Spinal cord (tissue), 4 donors: Measurements from ENCODE around the gene ARL6IP4. TPM values are rescaled to one million over a fixed set of nuclear protein-coding genes. Genes with fewer than 3 reads are reported as not detected.

Source experiments
- polyA plus RNA-seq, 2 donors: library from polyadenylated mRNA; unstranded; fragments of 120-200 nt; gene quantifications; one replicate each; pipeline ENCODE4 v1.2.1, GENCODE V29; 2013; ENCODE audit not compliant: insufficient read length in 2 of 2
- small RNA-seq: library from RNA; depleted of rRNA; stranded (forward); fragments of <200 nt; gene quantifications from one replicate; pipeline ENCODE3, GENCODE V24; 2014; ENCODE audit warnings: low replicate concordance
- total RNA-seq, 2 donors: library from RNA; depleted of rRNA in 1 of 2; stranded (reverse); fragments of 120-200 nt in 1 of 2; fragments of >200 nt in 1 of 2; gene quantifications; one replicate each; pipeline versions ENCODE4 v1.2.3 to v1.2.4, GENCODE V29; 2013 to 2014

The ARL6IP4 gene
- total and polyA plus RNA-seq, 4 donors: 44.3 to 207 (median 137) TPM

Small RNA genes within 50 kb of the gene (small RNA-seq; reads per million reads assigned to genes)
- gene ARL6IP4 (not detected), gene MIR4304 (not detected)

Other genes starting within 250 kb of the ARL6IP4 start
- 1 to 10 TPM; 1.7 to 8.0 TPM for gene HCAR1, start 249.8 kb upstream of the ARL6IP4 start, total RNA-seq
- 1 to 10 TPM in 1 of 2 donors, under 1 TPM in 1; 0.84 to 2.1 TPM for gene HCAR1, start 249.8 kb upstream of the ARL6IP4 start, polyA plus RNA-seq
- 10 to 100 TPM; 44.2 to 50.2 TPM for gene DENR, start 227.9 kb upstream of the ARL6IP4 start, total RNA-seq
- 10 to 100 TPM; 68.2 to 72.5 TPM for gene DENR, start 227.9 kb upstream of the ARL6IP4 start, polyA plus RNA-seq
- gene CCDC62, start 206.1 kb upstream of the ARL6IP4 start, total RNA-seq: 1 to 10 TPM; 2.0 to 3.1 TPM
- gene CCDC62, start 206.1 kb upstream of the ARL6IP4 start, polyA plus RNA-seq: 1 to 10 TPM in 1 of 2 donors, under 1 TPM in 1; 0.98 to 1.3 TPM
- 10 to 100 TPM; 37.5 to 43.0 TPM for gene HIP1R, start 145.2 kb upstream of the ARL6IP4 start, total RNA-seq
- 10 to 100 TPM; 56.6 to 71.4 TPM for gene HIP1R, start 145.2 kb upstream of the ARL6IP4 start, polyA plus RNA-seq
- 10 to 100 TPM; 13.7 to 23.4 TPM for gene VPS37B, start 84.6 kb upstream of the ARL6IP4 start, total RNA-seq
- gene VPS37B, start 84.6 kb upstream of the ARL6IP4 start, polyA plus RNA-seq: 10 to 100 TPM; 40.6 to 43.2 TPM
- 10 to 100 TPM; 12.5 to 15.7 TPM for gene ABCB9, start 14.2 kb upstream of the ARL6IP4 start, total RNA-seq
- gene ABCB9, start 14.2 kb upstream of the ARL6IP4 start, polyA plus RNA-seq: 10 to 100 TPM; 16.4 to 24.4 TPM
- 1 to 10 TPM; 6.5 to 7.8 TPM for gene OGFOD2, start 5.4 kb upstream of the ARL6IP4 start, total RNA-seq
- gene OGFOD2, start 5.4 kb upstream of the ARL6IP4 start, polyA plus RNA-seq: 10 to 100 TPM; 13.3 to 19.1 TPM
- gene PITPNM2, start 170.4 kb downstream of the ARL6IP4 start, total RNA-seq: 1 to 10 TPM; 6.8 to 7.9 TPM
- gene PITPNM2, start 170.4 kb downstream of the ARL6IP4 start, polyA plus RNA-seq: 10 to 100 TPM; 13.7 to 18.0 TPM